Activated CD4-positive, alpha-beta T cell treated with anti-CD3 and anti-CD28 coated beads for 48 hours (primary cell): ENCODE results near the gene BCAS4.
A peak's percentile ranks its signal among the peaks of the same experiment; 100 is the strongest.

ENCODE experiments used
- DNase-seq: peaks from one replicate; pipeline ENCODE4 v3.0.0-alpha.2; 2020

The BCAS4 gene

DNA sequence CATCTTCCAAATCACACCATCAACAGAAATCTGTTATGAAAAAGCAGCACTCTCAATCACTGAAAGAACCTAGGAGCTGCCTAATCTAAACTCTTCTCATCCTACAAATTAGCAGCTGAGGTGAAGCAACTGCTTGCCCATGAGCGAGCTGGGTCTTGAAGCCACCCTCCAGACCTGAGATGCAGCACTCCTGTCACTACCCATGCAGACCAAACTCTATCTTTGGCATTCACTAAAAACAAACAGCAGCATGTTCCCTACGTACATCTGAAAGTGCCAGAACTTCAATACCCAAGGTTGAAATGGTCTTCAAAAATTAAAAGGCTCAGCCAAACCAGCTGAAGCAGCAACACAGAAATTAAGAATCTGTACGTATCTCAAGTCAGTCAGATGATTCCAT lies 122.1 kb downstream of the BCAS4 start:
- no peak for DNase-seq

DNA sequence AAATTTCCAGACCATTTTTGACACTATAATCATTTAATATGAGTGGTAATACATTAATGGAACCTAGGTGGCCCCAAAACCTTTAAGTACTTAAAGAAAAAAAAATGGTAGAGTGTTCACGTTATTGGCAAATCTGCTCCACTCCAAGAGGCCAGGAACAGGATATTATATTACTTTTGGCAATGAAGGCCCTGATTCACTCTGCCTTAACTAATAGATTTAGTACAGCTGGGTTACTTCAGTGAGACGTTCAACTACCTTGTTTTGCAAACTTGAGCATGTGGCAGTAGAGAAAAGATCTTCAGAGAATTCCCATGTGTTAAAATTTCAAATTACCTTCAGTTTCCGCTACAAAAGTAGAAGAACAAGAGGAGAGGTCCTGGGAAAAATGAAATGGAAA lies 123.5 kb downstream of the BCAS4 start:
- DNase-seq: no peak

DNA sequence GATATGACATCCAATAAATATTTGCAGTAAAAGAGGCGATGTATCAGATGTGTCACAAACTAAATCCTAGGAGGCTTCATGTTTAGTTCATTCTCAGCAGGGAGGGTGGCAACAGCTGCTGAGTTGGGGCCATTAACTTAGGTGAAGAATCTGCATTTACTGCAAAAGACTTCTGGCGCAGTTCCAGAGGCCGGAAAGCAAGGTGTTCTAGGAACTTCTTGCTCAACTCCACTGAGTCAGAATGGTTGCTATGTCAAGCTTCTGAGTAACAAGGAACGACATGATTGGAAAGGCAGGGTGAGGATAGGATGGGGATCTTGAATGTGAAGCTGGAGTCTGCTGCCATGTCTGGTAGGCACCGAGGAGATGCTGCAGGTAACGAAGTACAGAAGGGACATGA lies 124.7 kb downstream of the BCAS4 start:
- peak; percentile 24 for DNase-seq

DNA sequence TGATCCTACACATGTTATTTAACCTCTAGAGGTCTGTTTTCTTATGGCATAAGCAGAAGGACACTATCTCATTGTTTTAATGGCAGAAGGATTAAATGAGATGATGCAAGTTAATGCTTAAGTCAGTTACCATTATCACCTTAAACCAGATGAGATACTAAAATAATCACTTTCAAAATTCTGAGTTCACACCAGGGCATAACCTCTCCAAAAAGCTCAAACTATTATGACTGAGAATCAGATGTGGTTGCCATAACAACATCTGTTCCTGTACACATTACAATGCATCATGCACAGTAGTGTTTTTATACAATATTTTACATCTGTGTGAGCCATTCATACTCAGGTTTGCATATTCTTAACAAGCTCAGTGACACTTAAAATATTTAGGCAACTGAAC lies 126.1 kb downstream of the BCAS4 start:
- no peak for DNase-seq

DNA sequence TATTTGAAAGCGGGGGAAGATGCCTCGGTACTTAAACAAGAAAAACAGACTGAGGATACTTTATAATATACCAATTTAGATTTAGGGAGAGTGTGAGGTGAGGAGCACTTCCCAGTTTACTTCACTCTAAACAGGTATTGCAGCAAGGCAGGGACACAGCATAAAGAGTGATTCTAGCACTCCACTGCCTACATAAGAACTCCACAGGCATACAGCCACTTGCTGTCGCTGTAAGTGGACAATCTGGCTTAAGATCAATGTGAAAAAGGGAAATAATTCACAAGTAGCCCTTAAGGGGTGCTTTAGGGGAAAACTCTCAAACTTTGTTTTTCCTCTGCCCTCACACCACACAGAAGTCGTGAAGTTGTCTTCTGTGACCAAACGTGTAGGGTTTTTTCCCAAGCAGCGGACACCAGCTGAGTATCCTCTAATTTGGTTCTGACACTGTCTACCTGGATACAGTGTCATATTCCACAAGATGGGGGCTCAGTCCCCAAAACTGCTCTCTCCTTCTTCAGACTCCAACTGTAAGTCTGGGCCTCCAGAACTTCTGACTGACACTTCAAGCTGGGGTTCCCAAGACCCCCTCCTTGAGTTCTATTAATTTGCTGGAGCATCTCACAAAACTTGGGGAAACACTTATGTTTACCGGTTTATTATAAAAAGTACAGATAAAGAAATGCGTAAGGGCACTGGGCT lies 127.1 kb downstream of the BCAS4 start:
- no peak for DNase-seq

DNA sequence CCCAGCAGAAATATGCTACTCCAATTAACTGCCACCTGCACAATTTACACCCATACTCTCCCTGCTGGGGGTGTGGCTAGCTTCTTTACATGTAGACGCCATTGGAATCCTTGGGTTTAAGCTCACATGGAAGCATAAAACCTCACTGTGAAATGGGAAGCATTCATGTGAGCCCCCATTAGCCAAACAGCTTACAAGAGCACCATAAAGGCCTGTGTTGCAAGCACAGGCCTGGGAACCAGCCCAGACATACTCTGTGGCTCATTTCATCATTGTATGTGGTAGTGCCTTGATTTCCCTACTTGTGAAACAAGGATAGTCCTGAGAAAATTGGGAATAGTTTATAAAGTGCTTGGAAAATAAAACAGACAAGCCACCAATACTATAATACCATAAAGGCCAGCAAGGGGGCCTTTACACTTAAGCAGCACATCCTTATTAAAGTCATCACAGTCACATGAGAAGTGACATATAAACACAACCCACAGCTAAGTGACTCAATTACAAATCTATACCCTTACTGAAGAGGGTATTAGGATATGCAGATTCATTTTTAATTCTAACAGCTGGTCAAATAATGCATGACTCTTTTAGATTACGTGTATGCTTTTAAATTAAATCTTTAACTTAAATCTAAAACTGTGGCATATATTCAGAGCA lies 129.5 kb downstream of the BCAS4 start:
- no peak for DNase-seq

DNA sequence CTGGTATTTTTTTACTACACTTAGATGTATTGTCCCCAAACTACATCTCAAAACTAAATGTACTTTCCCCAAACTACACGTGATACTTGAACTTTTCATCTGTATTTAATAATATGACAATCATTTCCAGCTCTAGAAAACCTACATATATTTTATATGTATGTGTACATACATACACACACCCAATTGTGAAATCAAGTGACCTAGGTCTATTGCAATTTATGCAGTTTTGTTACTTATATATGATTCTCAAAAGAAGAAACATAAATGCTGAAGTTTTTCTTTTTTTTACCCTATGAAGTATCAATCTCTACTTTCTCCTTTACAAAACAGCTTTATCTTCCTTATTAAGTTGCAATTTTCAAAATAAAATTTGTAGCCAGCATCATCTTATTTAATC lies 131.7 kb downstream of the BCAS4 start:
- DNase-seq: no peak
